ENCODE measurements around the gene LCMT1. TPM values are rescaled to one million over a fixed set of nuclear protein-coding genes. Genes with fewer than 3 reads are reported as not detected.

The LCMT1 gene
- total and polyA plus RNA-seq, 9 of the 15 experiments (the other 6 are each of a cell fraction or from before 2014, with no cell fraction given): 20.0 to 42.8 (median 32.3) TPM

DNA sequence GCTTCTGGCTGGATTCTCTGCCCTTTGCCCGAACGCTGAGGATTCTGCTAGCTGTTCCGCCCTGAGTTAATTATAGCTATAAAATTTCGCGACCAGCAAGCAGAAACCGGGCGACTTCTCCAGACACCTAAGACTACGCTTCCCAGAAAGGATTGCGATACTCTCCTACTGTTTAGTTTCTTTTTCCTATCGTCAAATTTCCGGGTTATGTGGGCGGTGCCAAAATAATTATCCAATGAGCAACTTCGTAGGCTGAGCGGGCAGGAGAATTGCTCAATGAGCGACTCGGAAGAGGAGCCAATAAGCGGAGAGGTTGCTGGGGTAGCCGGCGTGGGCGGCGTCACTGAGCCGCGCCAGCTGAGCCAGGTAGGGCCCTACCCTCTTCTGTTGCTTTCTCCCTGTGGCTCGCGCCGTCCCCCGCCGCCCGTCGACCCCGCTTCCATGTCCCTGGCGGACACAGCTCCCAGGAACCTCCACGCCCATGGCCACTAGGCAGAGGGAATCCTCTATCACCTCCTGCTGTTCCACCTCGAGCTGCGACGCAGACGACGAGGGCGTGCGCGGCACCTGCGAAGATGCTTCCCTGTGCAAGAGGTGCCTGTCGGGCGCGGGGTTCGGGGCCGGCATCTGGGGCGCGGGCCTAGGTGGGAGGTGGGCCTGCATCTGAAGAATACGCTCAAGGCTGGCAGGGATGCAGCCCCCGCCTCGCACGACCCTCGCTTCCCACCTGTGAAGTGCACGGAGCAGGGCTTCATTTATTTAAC is at the start of gene LCMT1 (continued):
- TF ChIP-seq, protein P1, sequence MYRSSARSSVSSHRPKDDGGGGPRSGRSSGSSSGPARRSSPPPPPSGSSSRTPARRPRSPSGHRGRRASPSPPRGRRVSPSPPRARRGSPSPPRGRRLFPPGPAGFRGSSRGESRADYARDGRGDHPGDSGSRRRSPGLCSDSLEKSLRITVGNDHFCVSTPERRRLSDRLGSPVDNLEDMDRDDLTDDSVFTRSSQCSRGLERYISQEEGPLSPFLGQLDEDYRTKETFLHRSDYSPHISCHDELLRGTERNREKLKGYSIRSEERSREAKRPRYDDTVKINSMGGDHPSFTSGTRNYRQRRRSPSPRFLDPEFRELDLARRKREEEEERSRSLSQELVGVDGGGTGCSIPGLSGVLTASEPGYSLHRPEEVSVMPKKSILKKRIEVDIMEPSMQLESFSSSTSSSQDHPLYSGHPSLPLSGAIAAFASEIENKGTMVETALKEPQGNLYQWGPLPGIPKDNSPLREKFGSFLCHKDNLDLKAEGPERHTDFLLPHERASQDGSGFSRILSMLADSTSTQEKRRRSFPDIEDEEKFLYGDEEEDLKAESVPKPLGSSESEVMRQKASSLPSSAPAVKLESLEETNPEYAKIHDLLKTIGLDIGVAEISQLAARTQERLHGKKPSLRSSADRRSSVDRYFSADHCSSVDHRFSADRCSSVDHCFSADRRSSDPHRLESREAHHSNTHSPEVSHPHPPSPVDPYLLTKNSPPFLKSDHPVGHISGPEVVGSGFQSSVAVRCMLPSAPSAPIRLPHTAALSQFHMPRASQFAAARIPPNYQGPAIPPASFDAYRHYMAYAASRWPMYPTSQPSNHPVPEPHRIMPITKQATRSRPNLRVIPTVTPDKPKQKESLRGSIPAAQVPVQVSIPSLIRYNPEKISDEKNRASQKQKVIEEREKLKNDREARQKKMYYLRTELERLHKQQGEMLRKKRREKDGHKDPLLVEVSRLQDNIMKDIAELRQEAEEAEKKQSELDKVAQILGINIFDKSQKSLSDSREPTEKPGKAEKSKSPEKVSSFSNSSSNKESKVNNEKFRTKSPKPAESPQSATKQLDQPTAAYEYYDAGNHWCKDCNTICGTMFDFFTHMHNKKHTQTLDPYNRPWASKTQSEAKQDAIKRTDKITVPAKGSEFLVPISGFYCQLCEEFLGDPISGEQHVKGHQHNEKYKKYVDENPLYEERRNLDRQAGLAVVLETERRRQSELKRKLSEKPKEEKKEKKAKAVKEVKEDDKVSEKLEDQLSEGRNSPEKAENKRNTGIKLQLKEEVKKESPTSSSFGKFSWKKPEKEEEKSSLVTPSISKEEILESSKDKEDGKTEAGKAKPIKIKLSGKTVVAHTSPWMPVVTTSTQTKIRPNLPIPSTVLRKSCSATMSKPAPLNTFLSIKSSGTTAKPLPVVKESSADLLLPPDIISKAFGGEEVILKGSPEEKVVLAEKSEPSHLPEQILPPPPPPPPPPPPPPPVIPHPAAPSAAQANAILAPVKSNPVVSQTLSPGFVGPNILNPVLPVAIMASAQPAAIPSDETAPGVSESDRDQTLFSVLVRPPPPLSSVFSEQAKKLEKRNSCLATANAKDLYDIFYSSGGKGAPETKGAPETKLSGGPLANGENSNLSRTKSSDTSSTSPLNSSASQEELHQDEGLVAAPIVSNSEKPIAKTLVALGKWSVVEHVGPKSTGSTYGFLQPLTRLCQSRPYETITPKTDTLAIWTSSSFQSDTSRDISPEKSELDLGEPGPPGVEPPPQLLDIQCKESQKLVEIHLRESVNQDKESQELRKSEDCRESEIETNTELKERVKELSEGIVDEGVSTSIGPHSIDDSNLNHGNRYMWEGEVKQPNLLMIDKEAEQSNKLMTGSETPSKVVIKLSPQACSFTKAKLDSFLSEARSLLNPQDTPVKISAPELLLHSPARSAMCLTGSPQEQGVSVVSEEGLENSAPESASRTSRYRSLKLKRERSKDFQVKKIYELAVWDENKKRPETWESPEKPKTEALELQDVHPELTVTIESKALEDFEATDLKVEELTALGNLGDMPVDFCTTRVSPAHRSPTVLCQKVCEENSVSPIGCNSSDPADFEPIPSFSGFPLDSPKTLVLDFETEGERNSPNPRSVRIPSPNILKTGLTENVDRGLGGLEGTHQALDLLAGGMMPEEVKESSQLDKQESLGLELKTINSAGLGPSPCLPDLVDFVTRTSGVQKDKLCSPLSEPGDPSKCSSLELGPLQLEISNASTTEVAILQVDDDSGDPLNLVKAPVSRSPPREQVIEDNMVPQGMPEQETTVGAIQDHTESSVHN (IDR thresholded peaks at IDR 0.05; ENCODE audit: borderline replicate concordance in 1 of 2, low read depth in 1 of 2): no peak
- TF ChIP-seq PURB (CRISPR knock-in tag; IDR thresholded peaks at IDR 0.05; ENCODE audit: low read depth) (no peak), BRF1 (IDR thresholded peaks at IDR 0.05; ENCODE audit: borderline replicate concordance, extremely low read depth, insufficient read length) (no peak), ARID1B (IDR thresholded peaks at IDR 0.05) (no peak), HDAC8 (tag; IDR thresholded peaks at IDR 0.05) (no peak), KAT8 (IDR thresholded peaks at IDR 0.05; ENCODE audit: low read depth) (no peak), COPS2 (conservative IDR thresholded peaks at IDR 0.05) (no peak), FOXP1 (CRISPR knock-in tag; IDR thresholded peaks at IDR 0.05) (no peak), NUFIP1 (IDR thresholded peaks at IDR 0.05; ENCODE audit: partially characterized antibody) (no peak), ELF4 (CRISPR knock-in tag; IDR thresholded peaks at IDR 0.05) (no peak), PTBP1 (IDR thresholded peaks at IDR 0.05; ENCODE audit: low read depth, low read length) (no peak), MCM2 (IDR thresholded peaks at IDR 0.05; ENCODE audit: low read depth) (no peak), MXI1 (IDR thresholded peaks at IDR 0.05; ENCODE audit: low read depth, low read length) (no peak), FOXJ3 (CRISPR knock-in tag; IDR thresholded peaks at IDR 0.05) (no peak), NEUROD1 (IDR thresholded peaks at IDR 0.05; ENCODE audit: borderline replicate concordance, low read depth, low read length, partially characterized antibody) (peak; percentile 88)
- TF ChIP-seq, protein P2, sequence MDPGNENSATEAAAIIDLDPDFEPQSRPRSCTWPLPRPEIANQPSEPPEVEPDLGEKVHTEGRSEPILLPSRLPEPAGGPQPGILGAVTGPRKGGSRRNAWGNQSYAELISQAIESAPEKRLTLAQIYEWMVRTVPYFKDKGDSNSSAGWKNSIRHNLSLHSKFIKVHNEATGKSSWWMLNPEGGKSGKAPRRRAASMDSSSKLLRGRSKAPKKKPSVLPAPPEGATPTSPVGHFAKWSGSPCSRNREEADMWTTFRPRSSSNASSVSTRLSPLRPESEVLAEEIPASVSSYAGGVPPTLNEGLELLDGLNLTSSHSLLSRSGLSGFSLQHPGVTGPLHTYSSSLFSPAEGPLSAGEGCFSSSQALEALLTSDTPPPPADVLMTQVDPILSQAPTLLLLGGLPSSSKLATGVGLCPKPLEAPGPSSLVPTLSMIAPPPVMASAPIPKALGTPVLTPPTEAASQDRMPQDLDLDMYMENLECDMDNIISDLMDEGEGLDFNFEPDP (CRISPR knock-in tag; IDR thresholded peaks at IDR 0.05): no peak
- TF ChIP-seq, protein P3, sequence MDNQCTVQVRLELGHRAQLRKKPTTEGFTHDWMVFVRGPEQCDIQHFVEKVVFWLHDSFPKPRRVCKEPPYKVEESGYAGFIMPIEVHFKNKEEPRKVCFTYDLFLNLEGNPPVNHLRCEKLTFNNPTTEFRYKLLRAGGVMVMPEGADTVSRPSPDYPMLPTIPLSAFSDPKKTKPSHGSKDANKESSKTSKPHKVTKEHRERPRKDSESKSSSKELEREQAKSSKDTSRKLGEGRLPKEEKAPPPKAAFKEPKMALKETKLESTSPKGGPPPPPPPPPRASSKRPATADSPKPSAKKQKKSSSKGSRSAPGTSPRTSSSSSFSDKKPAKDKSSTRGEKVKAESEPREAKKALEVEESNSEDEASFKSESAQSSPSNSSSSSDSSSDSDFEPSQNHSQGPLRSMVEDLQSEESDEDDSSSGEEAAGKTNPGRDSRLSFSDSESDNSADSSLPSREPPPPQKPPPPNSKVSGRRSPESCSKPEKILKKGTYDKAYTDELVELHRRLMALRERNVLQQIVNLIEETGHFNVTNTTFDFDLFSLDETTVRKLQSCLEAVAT (IDR thresholded peaks at IDR 0.05): peak in 1 of 2 experiments; percentile 36; a peak in 1 of 4 replicates

Measured in K562 (cell line).